Measurements from ENCODE around the gene PRDM16.

GRCh38 chr1:3029481-3029961, 39.5 kb upstream of the PRDM16 start:
- no peak for TF ChIP-seq CTCF (IDR thresholded peaks at IDR 0.05)
- TF ChIP-seq POLR2A (IDR thresholded peaks at IDR 0.05), result no peak

Measured in uterus (tissue), 2 donors.